Measurements from ENCODE around the gene MRPS9. TPM values are rescaled to one million over a fixed set of nuclear protein-coding genes. Genes with fewer than 3 reads are reported as not detected.

The MRPS9 gene
- total and polyA plus RNA-seq, 9 of the 15 experiments (the other 6 are each of a cell fraction or from before 2014, with no cell fraction given) = 46.2 to 143 (median 65.6) TPM

- no peaks in the 10 kb centered on the region for H3K27me3 ChIP-seq (ENCODE audit: control insufficient read depth in 2 of 2, insufficient read depth in 2 of 2, low read length in 2 of 2)
- FAIRE-seq (no peak), DNase-seq (ENCODE audit: extremely low read depth in 1 of 4, low spot score in 3 of 4) (no peak), ATAC-seq (no peak)
- H3K9me1 ChIP-seq (ENCODE audit: control insufficient read depth, insufficient read depth, low read length) = no peaks in the 10 kb centered on the region
- POLR2A ChIA-PET = interaction anchor here (0.8 to 1.3 kb wide), 2 partner anchors 11 to 15 kb away, joined by 4 read pairs; no protein-coding TSS in a partner anchor
- WGBS (ENCODE audit: insufficient coverage, low coverage, missing lambda C conversion rate) = 86% methylated on average over 2 of the region's 2 CpGs
- H4K20me1 ChIP-seq (replicated peaks; ENCODE audit: control insufficient read depth, insufficient read depth, low read length) = no peaks in the 10 kb centered on the region
- no TSS peak for BruUV-seq (replicated peaks)
- H3K36me3 ChIP-seq (ENCODE audit: control insufficient read depth, insufficient read depth, low read length) = peaks cover 10% of the 10 kb centered on the region; the same call in 2 of the 3 replicates
- no peak overlapping the region for H3K4me3 ChIP-seq
- no peaks in the 10 kb centered on the region for H3K4me1 ChIP-seq (replicated peaks in 1 of 2; ENCODE audit: control insufficient read depth in 2 of 2, insufficient read depth in 2 of 2, low read length in 2 of 2)
- H3K79me2 ChIP-seq (ENCODE audit: control insufficient read depth, insufficient read depth, low read length) = peaks cover 10% of the 10 kb centered on the region; the same call in 2 of the 3 replicates
- no peak overlapping the region for H3K4me2 ChIP-seq (ENCODE audit: insufficient read depth, low read length)
- H3K9me3 ChIP-seq (replicated peaks; ENCODE audit: control insufficient read depth, insufficient read depth, low read depth, low read length) = no peaks in the 10 kb centered on the region
- CTCF ChIA-PET (ENCODE audit: low intra/inter-chr PET ratio) = no interaction called here
- no peak overlapping the region for H3K9ac ChIP-seq (ENCODE audit: insufficient read depth in 1 of 2, low read depth in 2 of 2, low read length in 2 of 2)
- TF ChIP-seq, protein P1, sequence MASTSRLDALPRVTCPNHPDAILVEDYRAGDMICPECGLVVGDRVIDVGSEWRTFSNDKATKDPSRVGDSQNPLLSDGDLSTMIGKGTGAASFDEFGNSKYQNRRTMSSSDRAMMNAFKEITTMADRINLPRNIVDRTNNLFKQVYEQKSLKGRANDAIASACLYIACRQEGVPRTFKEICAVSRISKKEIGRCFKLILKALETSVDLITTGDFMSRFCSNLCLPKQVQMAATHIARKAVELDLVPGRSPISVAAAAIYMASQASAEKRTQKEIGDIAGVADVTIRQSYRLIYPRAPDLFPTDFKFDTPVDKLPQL (IDR thresholded peaks at IDR 0.05; ENCODE audit: extremely low read depth, insufficient read length) = no peak
- TF ChIP-seq KLF10 (CRISPR knock-in tag; IDR thresholded peaks at IDR 0.05) (no peak), ZFP36 (IDR thresholded peaks at IDR 0.05; ENCODE audit: low read depth, low read length, partially characterized antibody) (no peak)
- in situ Hi-C loops (cut with MboI) = no loop called here
- no peak overlapping the region for H3K27ac ChIP-seq (ENCODE audit: extremely low read depth, low read depth, low read length)
- intact Hi-C loops (cut with micrococcal nuclease) = no loop called here
- H2AFZ ChIP-seq (ENCODE audit: low read depth, low read length) = no peak overlapping the region
Measured at GRCh38 chr2:105072039-105072438, 34.2 kb downstream of the MRPS9 start.

DNA sequence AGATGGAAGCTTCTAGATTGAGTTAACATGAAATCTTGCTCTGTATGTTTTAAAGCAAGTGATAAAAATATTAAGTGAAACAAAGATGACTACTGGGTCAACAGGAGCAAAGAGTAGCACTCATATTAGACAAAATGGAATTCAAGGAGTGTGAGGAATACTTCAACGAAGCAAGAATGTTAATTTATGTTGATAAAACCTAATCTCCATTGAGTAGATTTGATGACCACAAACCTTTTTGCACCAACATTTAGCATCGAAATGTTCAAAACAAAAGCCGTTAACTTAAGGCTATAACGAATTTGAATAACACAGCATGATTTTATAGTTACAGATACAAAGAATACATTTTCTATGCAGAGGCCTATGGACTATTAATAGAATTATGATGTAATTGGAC is 35.7 kb downstream of the MRPS9 start:
- ATAC-seq (no peak), DNase-seq (ENCODE audit: extremely low read depth in 1 of 4, low spot score in 3 of 4) (no peak), FAIRE-seq (no peak)
- no peaks in the 10 kb centered on the region for H3K9me3 ChIP-seq (replicated peaks; ENCODE audit: control insufficient read depth, insufficient read depth, low read depth, low read length)
- no peak for TF ChIP-seq C11orf30 (IDR thresholded peaks at IDR 0.05; ENCODE audit: low read depth)
- TF ChIP-seq ASH1L (IDR thresholded peaks at IDR 0.05; ENCODE audit: borderline replicate concordance, low read depth, partially characterized antibody) = no peak
- no peak for TF ChIP-seq LEF1 (IDR thresholded peaks at IDR 0.05)
- TF ChIP-seq CBFA2T3 (IDR thresholded peaks at IDR 0.05) = no peak
- no peak for TF ChIP-seq ATF7 (IDR thresholded peaks at IDR 0.05)
- WGBS (ENCODE audit: insufficient coverage, low coverage, missing lambda C conversion rate) = 94% methylated on average over 4 of the region's 4 CpGs
- H3K4me2 ChIP-seq (ENCODE audit: insufficient read depth, low read length) = no peak overlapping the region
- H3K9ac ChIP-seq (ENCODE audit: insufficient read depth in 1 of 2, low read depth in 2 of 2, low read length in 2 of 2) = no peak overlapping the region
- H4K20me1 ChIP-seq (replicated peaks; ENCODE audit: control insufficient read depth, insufficient read depth, low read length) = no peaks in the 10 kb centered on the region
- BruUV-seq (replicated peaks) = no TSS peak
- no peaks in the 10 kb centered on the region for H3K9me1 ChIP-seq (ENCODE audit: control insufficient read depth, insufficient read depth, low read length)
- no peaks in the 10 kb centered on the region for H3K27me3 ChIP-seq (ENCODE audit: control insufficient read depth in 2 of 2, insufficient read depth in 2 of 2, low read length in 2 of 2)
- H2AFZ ChIP-seq (ENCODE audit: low read depth, low read length) = no peak overlapping the region
- H3K79me2 ChIP-seq (ENCODE audit: control insufficient read depth, insufficient read depth, low read length) = peaks cover 3% of the 10 kb centered on the region; the same call in 1 of the 3 replicates
- in situ Hi-C loops (cut with MboI) (no loop called here), intact Hi-C loops (cut with micrococcal nuclease) (no loop called here)
- no peak overlapping the region for H3K27ac ChIP-seq (ENCODE audit: extremely low read depth, low read depth, low read length)
- CTCF ChIA-PET (ENCODE audit: low intra/inter-chr PET ratio) = no interaction called here
- no peaks in the 10 kb centered on the region for H3K4me1 ChIP-seq (replicated peaks in 1 of 2; ENCODE audit: control insufficient read depth in 2 of 2, insufficient read depth in 2 of 2, low read length in 2 of 2)
- POLR2A ChIA-PET = no interaction called here
- H3K4me3 ChIP-seq = no peak overlapping the region
- H3K36me3 ChIP-seq (ENCODE audit: control insufficient read depth, insufficient read depth, low read length) = peaks cover 12% of the 10 kb centered on the region; the same call in 2 of the 3 replicates

Data from K562 (cell line).